Parathyroid adenoma (tissue), 2 donors: Measurements from ENCODE around the gene DRP2.

Experiments
- H2AFZ ChIP-seq: fragments of 300-600 bp; sonication (generic); one replicate; pipeline ENCODE4 v1.7.0; 2017; ENCODE audit warnings: antibody characterized with exemption, mild to moderate bottlenecking
- H3K27ac ChIP-seq: fragments of 300-600 bp; sonication (generic); one replicate; pipeline ENCODE4 v1.7.0; 2017
- H3K27me3 ChIP-seq: fragments of 300-600 bp; sonication (generic); one replicate; pipeline ENCODE4 v1.7.0; 2017; ENCODE audit warnings: low read length; ENCODE audit not compliant: control insufficient read depth, insufficient read depth
- H3K36me3 ChIP-seq: fragments of 300-600 bp; sonication (generic); one replicate; pipeline ENCODE4 v1.7.0; 2017; ENCODE audit warnings: low read length; ENCODE audit not compliant: control insufficient read depth, insufficient read depth
- H3K4me1 ChIP-seq: fragments of 300-600 bp; sonication (generic); one replicate; pipeline ENCODE4 v1.7.0; 2017; ENCODE audit warnings: control low read depth
- H3K4me2 ChIP-seq: fragments of 300-600 bp; sonication (generic); one replicate; pipeline ENCODE4 v1.7.0; 2017; ENCODE audit warnings: low read length
- H3K4me3 ChIP-seq: fragments of 300-600 bp; sonication (generic); one replicate; pipeline ENCODE4 v1.7.0; 2017; ENCODE audit warnings: low read depth, low read length
- H3K79me2 ChIP-seq: fragments of 300-600 bp; sonication (generic); one replicate; pipeline ENCODE4 v1.7.0; 2017; ENCODE audit warnings: control low read depth
- H3K9ac ChIP-seq: fragments of 300-600 bp; sonication (generic); one replicate; pipeline ENCODE4 v1.7.0; 2017; ENCODE audit warnings: mild to moderate bottlenecking
- H3K9me3 ChIP-seq: fragments of 300-600 bp; sonication (generic); one replicate; pipeline ENCODE4 v1.7.0; 2017; ENCODE audit warnings: low read length; ENCODE audit not compliant: control insufficient read depth
- TF ChIP-seq, protein P1 (sequence below): fragments of 300-600 bp; sonication (generic); IDR thresholded peaks from one replicate; pipeline ENCODE4 v1.7.0; 2017; ENCODE audit warnings: antibody characterized with exemption, mild to moderate bottlenecking
- donor health status: primary hyperparathyroidism.

DRP2 gene

GRCh38 chrX:101206471-101206870, 13.1 kb upstream of the DRP2 start:
- no peaks in the 10 kb centered on the region for H3K79me2 ChIP-seq
- H3K27me3 ChIP-seq: no peaks in the 10 kb centered on the region
- H3K4me2 ChIP-seq: no peak overlapping the region
- TF ChIP-seq, protein P1, sequence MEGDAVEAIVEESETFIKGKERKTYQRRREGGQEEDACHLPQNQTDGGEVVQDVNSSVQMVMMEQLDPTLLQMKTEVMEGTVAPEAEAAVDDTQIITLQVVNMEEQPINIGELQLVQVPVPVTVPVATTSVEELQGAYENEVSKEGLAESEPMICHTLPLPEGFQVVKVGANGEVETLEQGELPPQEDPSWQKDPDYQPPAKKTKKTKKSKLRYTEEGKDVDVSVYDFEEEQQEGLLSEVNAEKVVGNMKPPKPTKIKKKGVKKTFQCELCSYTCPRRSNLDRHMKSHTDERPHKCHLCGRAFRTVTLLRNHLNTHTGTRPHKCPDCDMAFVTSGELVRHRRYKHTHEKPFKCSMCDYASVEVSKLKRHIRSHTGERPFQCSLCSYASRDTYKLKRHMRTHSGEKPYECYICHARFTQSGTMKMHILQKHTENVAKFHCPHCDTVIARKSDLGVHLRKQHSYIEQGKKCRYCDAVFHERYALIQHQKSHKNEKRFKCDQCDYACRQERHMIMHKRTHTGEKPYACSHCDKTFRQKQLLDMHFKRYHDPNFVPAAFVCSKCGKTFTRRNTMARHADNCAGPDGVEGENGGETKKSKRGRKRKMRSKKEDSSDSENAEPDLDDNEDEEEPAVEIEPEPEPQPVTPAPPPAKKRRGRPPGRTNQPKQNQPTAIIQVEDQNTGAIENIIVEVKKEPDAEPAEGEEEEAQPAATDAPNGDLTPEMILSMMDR: peak; percentile 37
- H3K36me3 ChIP-seq: no peaks in the 10 kb centered on the region
- H3K4me1 ChIP-seq: no peaks in the 10 kb centered on the region
- H3K9me3 ChIP-seq: no peaks in the 10 kb centered on the region
- H2AFZ ChIP-seq: no peak overlapping the region
- H3K9ac ChIP-seq: no peak overlapping the region
- H3K27ac ChIP-seq: no peak overlapping the region
- no peak overlapping the region for H3K4me3 ChIP-seq

GRCh38 chrX:101208152-101208905, 11.3 kb upstream of the DRP2 start:
- no peaks in the 10 kb centered on the region for H3K4me1 ChIP-seq
- no peak overlapping the region for H3K9ac ChIP-seq
- no peaks in the 10 kb centered on the region for H3K79me2 ChIP-seq
- no peak overlapping the region for H3K4me3 ChIP-seq
- no peaks in the 10 kb centered on the region for H3K9me3 ChIP-seq
- no peak overlapping the region for H3K27ac ChIP-seq
- TF ChIP-seq, protein P1: no peak
- no peak overlapping the region for H2AFZ ChIP-seq
- no peaks in the 10 kb centered on the region for H3K27me3 ChIP-seq
- no peak overlapping the region for H3K4me2 ChIP-seq
- H3K36me3 ChIP-seq: no peaks in the 10 kb centered on the region

- Histone ChIP-seq H3K27me3 (no peaks in the 10 kb centered on the region), H3K27ac (no peak overlapping the region), H3K4me2 (no peak overlapping the region)
Observed at GRCh38 chrX:101210630-101211029, 9.0 kb upstream of the DRP2 start.

DNA sequence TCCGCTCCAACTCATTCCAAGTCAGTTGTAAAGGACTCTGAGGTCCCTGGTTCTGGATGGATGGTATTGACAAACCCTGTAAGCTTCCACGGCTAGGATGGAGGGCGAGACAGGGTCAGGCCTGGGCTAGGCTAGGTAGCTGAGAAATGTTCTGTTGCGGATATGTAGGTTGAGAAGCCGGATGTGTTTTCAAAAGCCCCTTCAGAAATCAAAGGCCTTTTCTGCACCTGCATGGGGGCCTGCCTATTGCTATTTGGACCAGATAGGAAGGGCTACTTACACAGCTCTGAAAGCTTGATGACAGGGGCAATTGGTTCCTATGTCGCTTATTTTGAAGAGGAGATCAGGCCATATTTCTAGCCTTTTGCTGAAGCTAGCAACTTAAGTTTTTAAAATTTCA, 1.9 kb upstream of the DRP2 start:
- Histone ChIP-seq H3K9ac (no peak overlapping the region), H3K9me3 (no peaks in the 10 kb centered on the region), H2AFZ (no peak overlapping the region), H3K36me3 (no peaks in the 10 kb centered on the region), H3K27ac (no peak overlapping the region), H3K79me2 (no peaks in the 10 kb centered on the region), H3K4me3 (no peak overlapping the region), H3K4me2 (no peak overlapping the region), H3K4me1 (no peaks in the 10 kb centered on the region), H3K27me3 (no peaks in the 10 kb centered on the region)
- TF ChIP-seq, protein P1: no peak

More at GRCh38 chrX:101210630-101211029, 9.0 kb upstream of the DRP2 start:
- Histone ChIP-seq H3K79me2 (no peaks in the 10 kb centered on the region), H2AFZ (no peak overlapping the region), H3K9ac (no peak overlapping the region), H3K4me3 (no peak overlapping the region), H3K36me3 (no peaks in the 10 kb centered on the region), H3K9me3 (no peaks in the 10 kb centered on the region), H3K4me1 (no peaks in the 10 kb centered on the region)
- TF ChIP-seq, protein P1: no peak

GRCh38 chrX:101219864-101220346, 319 bp downstream of the DRP2 start:
- Histone ChIP-seq H3K9me3 (no peaks in the 10 kb centered on the region), H3K9ac (no peak overlapping the region), H3K79me2 (no peaks in the 10 kb centered on the region), H3K27ac (no peak overlapping the region), H3K36me3 (no peaks in the 10 kb centered on the region), H3K4me1 (no peaks in the 10 kb centered on the region), H3K4me3 (no peak overlapping the region), H3K27me3 (no peaks in the 10 kb centered on the region), H2AFZ (no peak overlapping the region), H3K4me2 (no peak overlapping the region)
- TF ChIP-seq, protein P1: no peak
